GM21723 (cell line): Measurements from ENCODE around the gene LILRB5.
"Not testable (repeated sequence)": the region's sequence is repeated elsewhere in the genome, so short reads cannot be mapped to it uniquely, and the experiment has no call there.

ENCODE experiments used
- ATAC-seq: cut with Tn5 transposase; IDR thresholded peaks from one replicate; pipeline ENCODE4 v1.9.1; 2021; ENCODE audit warnings: mild to moderate bottlenecking, moderate library complexity; ENCODE audit not compliant: unreplicated experiment

LILRB5 gene

GRCh38 chr19:54245936-54246335, 11.1 kb downstream of the LILRB5 start:
- no peak for ATAC-seq

GRCh38 chr19:54243809-54244208, 13.3 kb downstream of the LILRB5 start:
- not testable (repeated sequence) for ATAC-seq

GRCh38 chr19:54242646-54243045, 14.4 kb downstream of the LILRB5 start, which contains the start of gene LILRA6:
TSS of gene LILRA6 (minus strand) at chr19:54242790.
- ATAC-seq: not testable (repeated sequence)

GRCh38 chr19:54242234-54242633, 14.8 kb downstream of the LILRB5 start:
- ATAC-seq: not testable (repeated sequence)

GRCh38 chr19:54240372-54241336, 16.4 kb downstream of the LILRB5 start:
- ATAC-seq: not testable (repeated sequence)

- ATAC-seq: not testable (repeated sequence)
Measured at GRCh38 chr19:54239491-54240371, 17.3 kb downstream of the LILRB5 start.

GRCh38 chr19:54233941-54234340, 23.1 kb downstream of the LILRB5 start:
- no peak for ATAC-seq

- no peak for ATAC-seq
Measured at GRCh38 chr19:54231077-54231931, 25.8 kb downstream of the LILRB5 start.

- ATAC-seq: no peak
Measured at GRCh38 chr19:54230031-54230430, 27.0 kb downstream of the LILRB5 start.

GRCh38 chr19:54229146-54229545, 27.9 kb downstream of the LILRB5 start:
- ATAC-seq: no peak

- not testable (repeated sequence) for ATAC-seq
Measured at GRCh38 chr19:54224619-54225018, 32.5 kb downstream of the LILRB5 start.

- not testable (repeated sequence) for ATAC-seq
Measured at GRCh38 chr19:54223937-54224281, 33.2 kb downstream of the LILRB5 start.

- ATAC-seq: not testable (repeated sequence)
Measured at GRCh38 chr19:54223277-54223936, 33.7 kb downstream of the LILRB5 start.

- ATAC-seq: not testable (repeated sequence)
Measured at GRCh38 chr19:54222474-54223276, 34.4 kb downstream of the LILRB5 start, which contains the start of gene LILRB3. TSS of gene LILRB3 (minus strand) at chr19:54223007. CDS start at chr19:54222976, 31 bp downstream.

GRCh38 chr19:54221947-54222346, 35.1 kb downstream of the LILRB5 start:
- ATAC-seq: not testable (repeated sequence)

GRCh38 chr19:54219702-54220101, 37.4 kb downstream of the LILRB5 start:
- ATAC-seq: not testable (repeated sequence)

- ATAC-seq: no peak
Measured at GRCh38 chr19:54218960-54219661, 38.0 kb downstream of the LILRB5 start.

GRCh38 chr19:54218259-54218658, 38.8 kb downstream of the LILRB5 start:
- no peak for ATAC-seq
